Measurements from ENCODE around the gene DNAAF5. TPM values are rescaled to one million over a fixed set of nuclear protein-coding genes. Genes with fewer than 3 reads are reported as not detected.

DNAAF5 gene
- total and polyA plus RNA-seq, 9 of the 15 experiments (the other 6 are each of a cell fraction or from before 2014, with no cell fraction given), result 3.1 to 69.7 (median 19.1) TPM

DNA sequence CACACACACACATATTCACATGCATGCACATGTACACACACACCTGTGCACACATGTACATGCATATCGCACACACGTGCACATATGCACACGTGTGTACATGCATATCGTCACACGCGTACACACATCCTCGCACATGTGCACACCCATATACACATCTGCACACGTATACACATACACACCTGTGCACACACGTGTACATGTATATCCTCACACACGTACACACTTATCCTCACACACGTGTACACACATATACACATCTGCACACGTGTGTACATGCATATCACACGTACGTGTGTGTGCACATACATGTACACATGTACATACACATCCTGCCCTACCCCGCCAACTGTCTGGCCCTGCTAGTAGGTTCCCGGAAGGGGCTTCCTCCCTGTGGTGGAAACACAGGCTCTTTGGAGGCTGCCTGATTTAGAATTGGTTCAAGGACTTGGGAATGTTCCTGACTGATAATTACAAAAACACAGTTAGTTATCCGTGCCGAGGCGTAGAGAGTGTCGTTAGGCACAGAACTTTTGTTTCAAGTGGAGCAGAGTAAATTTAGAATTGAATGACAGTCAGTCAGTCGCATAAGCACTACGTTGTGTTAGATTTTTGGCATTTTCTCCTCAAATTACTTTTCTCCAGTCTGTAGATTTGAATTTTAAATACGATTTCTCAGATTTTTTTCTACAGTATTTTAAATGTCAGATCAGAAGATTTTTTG, 19.1 kb downstream of the DNAAF5 start:
- Histone ChIP-seq H3K9me1 (ENCODE audit: control insufficient read depth, insufficient read depth, low read length) (no peaks in the 10 kb centered on the region), H3K9me3 (replicated peaks; ENCODE audit: control insufficient read depth, insufficient read depth, low read depth, low read length) (peaks cover 7% of the 10 kb centered on the region; the same call in 1 of the 2 replicates), H3K27ac (ENCODE audit: extremely low read depth, low read depth, low read length) (no peak overlapping the region; the same call in 2 of the 3 replicates), H3K4me3 (no peak overlapping the region), H3K4me2 (ENCODE audit: insufficient read depth, low read length) (no peak overlapping the region), H3K79me2 (ENCODE audit: control insufficient read depth, insufficient read depth, low read length) (peaks cover 33% of the 10 kb centered on the region), H2AFZ (ENCODE audit: low read depth, low read length) (no peak overlapping the region), H3K36me3 (ENCODE audit: control insufficient read depth, insufficient read depth, low read length) (peaks cover 67% of the 10 kb centered on the region), H3K27me3 (ENCODE audit: control insufficient read depth in 2 of 2, insufficient read depth in 2 of 2, low read length in 2 of 2) (no peaks in the 10 kb centered on the region), H3K4me1 (replicated peaks in 1 of 2; ENCODE audit: control insufficient read depth in 2 of 2, insufficient read depth in 2 of 2, low read length in 2 of 2) (no peaks in the 10 kb centered on the region; a peak in 2 of 5 replicates), H4K20me1 (replicated peaks; ENCODE audit: control insufficient read depth, insufficient read depth, low read length) (no peaks in the 10 kb centered on the region), H3K9ac (ENCODE audit: insufficient read depth in 1 of 2, low read depth in 2 of 2, low read length in 2 of 2) (no peak overlapping the region)
- CTCF ChIA-PET (ENCODE audit: low intra/inter-chr PET ratio), result no interaction called here
- WGBS (ENCODE audit: insufficient coverage, low coverage, missing lambda C conversion rate), result 95% methylated on average over 23 of the region's 23 CpGs
- POLR2A ChIA-PET, result no interaction called here
- intact Hi-C loops (cut with micrococcal nuclease), result no loop called here
- DNase-seq (ENCODE audit: extremely low read depth in 1 of 4, low spot score in 3 of 4) (no peak), ATAC-seq (no peak), FAIRE-seq (no peak)
- BruUV-seq (replicated peaks), result no TSS peak
- in situ Hi-C loops (cut with MboI), result no loop called here
- TF ChIP-seq, protein P1, sequence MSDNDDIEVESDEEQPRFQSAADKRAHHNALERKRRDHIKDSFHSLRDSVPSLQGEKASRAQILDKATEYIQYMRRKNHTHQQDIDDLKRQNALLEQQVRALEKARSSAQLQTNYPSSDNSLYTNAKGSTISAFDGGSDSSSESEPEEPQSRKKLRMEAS (CRISPR knock-in tag; IDR thresholded peaks at IDR 0.05), result peak; percentile 58; the same call in 1 of the 2 replicates
- TF ChIP-seq CBFB (CRISPR knock-in tag; IDR thresholded peaks at IDR 0.05), result peak; percentile 36; the same call in 1 of the 2 replicates
- TF ChIP-seq POLR2A (conservative IDR thresholded peaks at IDR 0.05), result peak; percentile 52; the same call in 1 of the 2 replicates
- no peak for TF ChIP-seq ZNF197 (CRISPR knock-in tag; IDR thresholded peaks at IDR 0.05; ENCODE audit: low read depth)
- no peak for TF ChIP-seq CHD7 (IDR thresholded peaks at IDR 0.05; ENCODE audit: low read depth, low read length)
- TF ChIP-seq PHF20 (IDR thresholded peaks at IDR 0.05; ENCODE audit: partially characterized antibody), result peak; percentile 82
- peak; percentile 63; the same call in 1 of the 2 replicates for TF ChIP-seq NFRKB (IDR thresholded peaks at IDR 0.05; ENCODE audit: low read depth)
- TF ChIP-seq ELF2 (CRISPR knock-in tag; IDR thresholded peaks at IDR 0.05), result no peak
- peak; percentile 40; the same call in 1 of the 2 replicates for TF ChIP-seq ZNF277 (CRISPR knock-in tag; IDR thresholded peaks at IDR 0.05; ENCODE audit: borderline replicate concordance)

Measured in K562 (cell line).